Liver (tissue), 9 donors: Measurements from ENCODE around the gene F7. TPM values are rescaled to one million over a fixed set of nuclear protein-coding genes. Genes with fewer than 3 reads are reported as not detected.

ENCODE experiments used
- DNase-seq: peaks from one replicate; pipeline ENCODE4 v3.0.0-alpha.2; 2017; ENCODE audit warnings: low spot score
- H3K27ac ChIP-seq, 2 donors: one replicate each; pipeline ENCODE4 v1.7.0; 2013; ENCODE audit warnings: inconsistent platforms in 2 of 2, low read length in 2 of 2, control low read depth in 1 of 2, low read depth in 1 of 2, mild to moderate bottlenecking in 1 of 2
- H3K27me3 ChIP-seq, 4 donors: one replicate each; pipeline versions ENCODE4 v1.6.1 to v1.7.0; 2013; ENCODE audit warnings: low read length in 3 of 4, inconsistent platforms in 1 of 4, mild to moderate bottlenecking in 1 of 4, moderate library complexity in 1 of 4; ENCODE audit not compliant: control insufficient read depth in 4 of 4, insufficient read depth in 4 of 4
- H3K36me3 ChIP-seq, 4 donors: one replicate each; pipeline versions ENCODE4 v1.6.1 to v1.7.0; 2013; ENCODE audit warnings: low read length in 3 of 4, mild to moderate bottlenecking in 3 of 4, low read depth in 1 of 4, moderate library complexity in 1 of 4; ENCODE audit not compliant: control insufficient read depth in 4 of 4, insufficient read depth in 3 of 4
- H3K4me1 ChIP-seq, 4 donors: one replicate each; pipeline versions ENCODE4 v1.6.1 to v1.7.0; 2013; ENCODE audit warnings: low read length in 3 of 4, mild to moderate bottlenecking in 3 of 4, moderate library complexity in 1 of 4; ENCODE audit not compliant: control insufficient read depth in 4 of 4, insufficient read depth in 4 of 4
- H3K4me3 ChIP-seq, 3 donors: one replicate each; pipeline versions ENCODE4 v1.6.1 to v1.7.0; 2013; ENCODE audit warnings: low read length in 3 of 3, control low read depth in 1 of 3, low read depth in 1 of 3, mild to moderate bottlenecking in 1 of 3
- H3K9ac ChIP-seq, 2 donors: one replicate each; pipeline ENCODE4 v1.7.0; 2013; ENCODE audit warnings: low read length in 2 of 2, mild to moderate bottlenecking in 2 of 2, moderate library complexity in 2 of 2, control low read depth in 1 of 2, low read depth in 1 of 2
- H3K9me3 ChIP-seq, 4 donors: one replicate each; pipeline versions ENCODE4 v1.6.1 to v1.7.0; 2013; ENCODE audit warnings: low read length in 3 of 4; ENCODE audit not compliant: control insufficient read depth in 4 of 4
- ATF3 ChIP-seq: IDR thresholded peaks from 2 replicates; pipeline ENCODE4 v1.6.1; 2016; ENCODE audit warnings: antibody characterized with exemption
- CTCF ChIP-seq: fragments of 150-350 bp; IDR thresholded peaks from 2 replicates; pipeline ENCODE4 v1.5.1; 2017; ENCODE audit warnings: improper control_type of control experiment, low read depth, low read length; ENCODE audit not compliant: missing input control
- EGR1 ChIP-seq, 2 donors: IDR thresholded peaks; 2 replicates each; pipeline ENCODE4 v1.6.1; 2016 to 2018; ENCODE audit warnings: antibody characterized with exemption in 2 of 2, low read depth in 2 of 2
- FOXA1 ChIP-seq: IDR thresholded peaks from 2 replicates; pipeline ENCODE4 v1.6.1; 2016; ENCODE audit warnings: antibody characterized with exemption
- FOXA2 ChIP-seq: IDR thresholded peaks from 2 replicates; pipeline ENCODE4 v1.6.1; 2016; ENCODE audit warnings: antibody characterized with exemption
- GABPA ChIP-seq, 2 donors: IDR thresholded peaks in 1 of 2; conservative IDR thresholded peaks in 1 of 2; 2 replicates each; pipeline ENCODE4 v1.6.1; 2016; ENCODE audit warnings: antibody characterized with exemption in 2 of 2, mild to moderate bottlenecking in 1 of 2, moderate library complexity in 1 of 2
- HNF4A ChIP-seq, 2 donors: conservative IDR thresholded peaks; 2 replicates each; pipeline ENCODE4 v1.6.1; 2016; ENCODE audit warnings: antibody characterized with exemption in 2 of 2, mild to moderate bottlenecking in 2 of 2
- HNF4G ChIP-seq: IDR thresholded peaks from 2 replicates; pipeline ENCODE4 v1.6.1; 2016; ENCODE audit warnings: antibody characterized with exemption
- JUND ChIP-seq, 2 donors: IDR thresholded peaks; 2 replicates each; pipeline ENCODE4 v1.6.1; 2016; ENCODE audit warnings: antibody characterized with exemption in 2 of 2
- MAX ChIP-seq: IDR thresholded peaks from 2 replicates; pipeline ENCODE4 v1.6.1; 2016; ENCODE audit warnings: antibody characterized with exemption
- NR2F2 ChIP-seq: IDR thresholded peaks from 2 replicates; pipeline ENCODE4 v1.6.1; 2016; ENCODE audit warnings: antibody characterized with exemption
- RAD21 ChIP-seq, 2 donors: IDR thresholded peaks; 2 replicates each; pipeline ENCODE4 v1.6.1; 2016; ENCODE audit warnings: antibody characterized with exemption in 2 of 2, mild to moderate bottlenecking in 2 of 2
- REST ChIP-seq: IDR thresholded peaks from 2 replicates; pipeline ENCODE4 v1.6.1; 2016; ENCODE audit warnings: antibody characterized with exemption, mild to moderate bottlenecking
- RXRA ChIP-seq, 2 donors: IDR thresholded peaks; 2 replicates each; pipeline ENCODE4 v1.6.1; 2017 to 2018; ENCODE audit warnings: antibody characterized with exemption in 2 of 2, mild to moderate bottlenecking in 1 of 2
- SP1 ChIP-seq: IDR thresholded peaks from 2 replicates; pipeline ENCODE4 v1.6.1; 2018; ENCODE audit warnings: antibody characterized with exemption, mild to moderate bottlenecking
- TAF1 ChIP-seq: conservative IDR thresholded peaks from 2 replicates; pipeline ENCODE4 v1.6.1; 2016; ENCODE audit warnings: antibody characterized with exemption, mild to moderate bottlenecking
- YY1 ChIP-seq: IDR thresholded peaks from 2 replicates; pipeline ENCODE4 v1.6.1; 2016; ENCODE audit warnings: antibody characterized with exemption, mild to moderate bottlenecking
- ZBTB33 ChIP-seq: IDR thresholded peaks from 2 replicates; pipeline ENCODE4 v1.6.1; 2016; ENCODE audit warnings: antibody characterized with exemption
- WGBS: extraction: QIAGEN DNeasy Blood & Tissue Kit; methylation state at CpG from one replicate; pipeline ENCODE4 v1.1.7; 2013; 5-methylcytosine and 5-hydroxymethylcytosine counted together
- polyA plus RNA-seq, 2 donors: library from polyadenylated mRNA; stranded (reverse) in 1 of 2; unstranded in 1 of 2; fragments of 200-250 nt in 1 of 2; fragments of >200 nt in 1 of 2; fragmentation: Nextera tagmentation in 1 of 2; extraction: Ambion mirVana in 1 of 2; gene quantifications; one replicate each; pipeline versions ENCODE4 v1.2.1 to v1.2.3, GENCODE V29; 2013 to 2015
- total RNA-seq, 2 donors: library from RNA; depleted of rRNA; stranded (reverse); fragments of >200 nt; gene quantifications; one replicate each; pipeline ENCODE4 v1.2.3, GENCODE V29; 2014
- donor health status: healthy.
- donor health status: healthy.
- donor health status: healthy.
- donor health status: healthy.
- donor health status: healthy.

Gene F7
- total and polyA plus RNA-seq, 4 donors = 46.6 to 92.6 (median 66.2) TPM

- no peak overlapping the region for H3K27ac ChIP-seq
- H3K36me3 ChIP-seq = peaks cover 0 to 33% (median 5%) of the 10 kb centered on the region in 4 donors
- 90% methylated on average over 36 of the region's 36 CpGs for WGBS
- H3K9ac ChIP-seq = no peak overlapping the region
- no peaks in the 10 kb centered on the region for H3K27me3 ChIP-seq
- no peak for DNase-seq
- no peaks in the 10 kb centered on the region for H3K9me3 ChIP-seq
- H3K4me1 ChIP-seq = no peaks in the 10 kb centered on the region
- TF ChIP-seq RAD21 (IDR thresholded peaks at IDR 0.05) = no peak
- TF ChIP-seq RXRA (IDR thresholded peaks at IDR 0.05) = no peak
- no peak for TF ChIP-seq GABPA (IDR thresholded peaks at IDR 0.05 in 1 of 2, conservative IDR thresholded peaks at IDR 0.05 in 1 of 2)
- no peak for TF ChIP-seq SP1
- no peak for TF ChIP-seq HNF4G
- no peak for TF ChIP-seq YY1
- TF ChIP-seq ATF3 = no peak
- TF ChIP-seq REST = no peak
- no peak for TF ChIP-seq FOXA2
- no peak for TF ChIP-seq TAF1
- TF ChIP-seq HNF4A (conservative IDR thresholded peaks at IDR 0.05) = no peak
- TF ChIP-seq NR2F2 = no peak
- TF ChIP-seq FOXA1 = no peak
- no peak for TF ChIP-seq MAX
- TF ChIP-seq EGR1 (IDR thresholded peaks at IDR 0.05; ENCODE audit: low read depth in 2 of 2) = no peak
- no peak for TF ChIP-seq JUND (IDR thresholded peaks at IDR 0.05)
- TF ChIP-seq CTCF = no peak
- no peak for TF ChIP-seq ZBTB33
- H3K4me3 ChIP-seq = no peak overlapping the region
Observed at GRCh38 chr13:113089693-113090414, 15.7 kb upstream of the F7 start.
